Measurements from ENCODE around the gene BRWD1. TPM values are rescaled to one million over a fixed set of nuclear protein-coding genes. Genes with fewer than 3 reads are reported as not detected.
A peak's percentile ranks its signal among the peaks of the same experiment; 100 is the strongest.

Gene BRWD1
- total and polyA plus RNA-seq, 10 donors, result 7.2 to 98.0 (median 55.7) TPM

GRCh38 chr21:39208624-39209333 lies 104.7 kb downstream of the BRWD1 start:
- H3K4me3 ChIP-seq, result no peak overlapping the region
- H3K27ac ChIP-seq, result peak overlapping the region in 1 of 8 donors; percentile 2
- no peak for DNase-seq
- intact Hi-C loops (cut with DNase I; ENCODE audit: low total_unique reads), result no loop called here
- peaks cover 0 to 16% (median 0%) of the 10 kb centered on the region in 6 donors for H3K4me1 ChIP-seq
- H3K36me3 ChIP-seq, result peaks cover 3 to 98% (median 57%) of the 10 kb centered on the region in 6 donors
- H3K27me3 ChIP-seq (replicated peaks in 1 of 7), result no peaks in the 10 kb centered on the region
- no peak for TF ChIP-seq POLR2AphosphoS5 (IDR thresholded peaks at IDR 0.05)
- TF ChIP-seq, protein P1, sequence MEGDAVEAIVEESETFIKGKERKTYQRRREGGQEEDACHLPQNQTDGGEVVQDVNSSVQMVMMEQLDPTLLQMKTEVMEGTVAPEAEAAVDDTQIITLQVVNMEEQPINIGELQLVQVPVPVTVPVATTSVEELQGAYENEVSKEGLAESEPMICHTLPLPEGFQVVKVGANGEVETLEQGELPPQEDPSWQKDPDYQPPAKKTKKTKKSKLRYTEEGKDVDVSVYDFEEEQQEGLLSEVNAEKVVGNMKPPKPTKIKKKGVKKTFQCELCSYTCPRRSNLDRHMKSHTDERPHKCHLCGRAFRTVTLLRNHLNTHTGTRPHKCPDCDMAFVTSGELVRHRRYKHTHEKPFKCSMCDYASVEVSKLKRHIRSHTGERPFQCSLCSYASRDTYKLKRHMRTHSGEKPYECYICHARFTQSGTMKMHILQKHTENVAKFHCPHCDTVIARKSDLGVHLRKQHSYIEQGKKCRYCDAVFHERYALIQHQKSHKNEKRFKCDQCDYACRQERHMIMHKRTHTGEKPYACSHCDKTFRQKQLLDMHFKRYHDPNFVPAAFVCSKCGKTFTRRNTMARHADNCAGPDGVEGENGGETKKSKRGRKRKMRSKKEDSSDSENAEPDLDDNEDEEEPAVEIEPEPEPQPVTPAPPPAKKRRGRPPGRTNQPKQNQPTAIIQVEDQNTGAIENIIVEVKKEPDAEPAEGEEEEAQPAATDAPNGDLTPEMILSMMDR (IDR thresholded peaks at IDR 0.05 in 8 of 11, conservative IDR thresholded peaks at IDR 0.05 in 3 of 11), result no peak
- TF ChIP-seq POLR2A (IDR thresholded peaks at IDR 0.05), result no peak
- no peaks in the 10 kb centered on the region for H3K9me3 ChIP-seq
- 87 to 97% (median 93%) methylated on average over 6 of the region's 6 CpGs for WGBS, 5 donors

DNA sequence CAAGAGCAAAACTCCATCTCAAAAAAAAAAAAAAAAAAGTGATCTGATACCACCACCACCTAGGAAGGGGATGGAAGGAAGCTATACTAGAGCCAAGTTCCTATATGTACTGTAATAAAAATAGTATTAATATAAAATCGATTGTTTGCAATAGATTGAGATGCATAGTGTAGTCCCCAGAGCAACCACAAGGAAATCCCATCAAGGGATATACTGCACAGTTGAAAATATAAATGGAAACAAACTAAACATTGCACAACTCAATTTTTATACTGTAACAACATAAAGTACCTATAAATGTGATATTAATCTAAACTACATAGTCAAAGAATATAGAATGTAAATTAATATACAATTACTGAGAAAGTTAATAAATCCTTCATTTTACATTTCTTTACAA lies 109.3 kb downstream of the BRWD1 start:
- DNase-seq, result no peak
- Histone ChIP-seq H3K9me3 (no peaks in the 10 kb centered on the region), H3K27me3 (replicated peaks in 1 of 7) (no peaks in the 10 kb centered on the region), H3K36me3 (peaks cover 8 to 98% (median 76%) of the 10 kb centered on the region in 6 donors), H3K4me3 (no peak overlapping the region), H3K27ac (no peak overlapping the region), H3K4me1 (peaks cover 0 to 4% (median 0%) of the 10 kb centered on the region in 6 donors)
- WGBS, 5 donors, result 80 to 89% (median 85%) methylated on average over 1 of the region's 1 CpG
- no peak for TF ChIP-seq POLR2AphosphoS5 (IDR thresholded peaks at IDR 0.05)
- TF ChIP-seq POLR2A (IDR thresholded peaks at IDR 0.05), result no peak
- TF ChIP-seq, protein P1 (IDR thresholded peaks at IDR 0.05 in 8 of 11, conservative IDR thresholded peaks at IDR 0.05 in 3 of 11), result no peak
- intact Hi-C loops (cut with DNase I; ENCODE audit: low total_unique reads), result no loop called here

- H3K4me3 ChIP-seq, result no peak overlapping the region
Observed at GRCh38 chr21:39198800-39199199, 114.6 kb downstream of the BRWD1 start.

More at GRCh38 chr21:39198800-39199199, 114.6 kb downstream of the BRWD1 start:
- Histone ChIP-seq H3K27me3 (replicated peaks in 1 of 7) (no peaks in the 10 kb centered on the region), H3K9me3 (no peaks in the 10 kb centered on the region), H3K36me3 (peaks cover 5 to 100% (median 67%) of the 10 kb centered on the region in 6 donors), H3K27ac (no peak overlapping the region), H3K4me1 (peaks cover 0 to 18% (median 12%) of the 10 kb centered on the region in 6 donors)
- TF ChIP-seq, protein P1 (IDR thresholded peaks at IDR 0.05 in 8 of 11, conservative IDR thresholded peaks at IDR 0.05 in 3 of 11), result no peak
- no peak for TF ChIP-seq POLR2AphosphoS5 (IDR thresholded peaks at IDR 0.05)
- TF ChIP-seq POLR2A (IDR thresholded peaks at IDR 0.05), result no peak
- intact Hi-C loops (cut with DNase I; ENCODE audit: low total_unique reads), result no loop called here
- no peak for DNase-seq
- WGBS, 5 donors, result 53 to 86% (median 75%) methylated on average over 2 of the region's 2 CpGs
